GM18951 (cell line): ENCODE results near the gene MED12.
A peak's percentile ranks its signal among the peaks of the same experiment; 100 is the strongest.

Experiments
- POLR2A ChIP-seq: IDR thresholded peaks from 4 replicates; pipeline ENCODE4 v1.6.1; 2011; ENCODE audit warnings: mild to moderate bottlenecking; ENCODE audit not compliant: insufficient read length, insufficient read depth; ENCODE audit errors: extremely low read depth
- in situ Hi-C: fragments of 300-500 bp; cut with MboI; formaldehyde crosslinking; loops from one replicate; pipeline ENCODE4 v1.12.0; 2022; ENCODE audit warnings: low sequenced_read_pairs, mixed read lengths, inconsistent platforms; ENCODE audit not compliant: unreplicated experiment

The MED12 gene

GRCh38 chrX:71100581-71101505 is 17.6 kb upstream of the MED12 start:
- in situ Hi-C loops: no loop called here
- TF ChIP-seq POLR2A: no peak

DNA sequence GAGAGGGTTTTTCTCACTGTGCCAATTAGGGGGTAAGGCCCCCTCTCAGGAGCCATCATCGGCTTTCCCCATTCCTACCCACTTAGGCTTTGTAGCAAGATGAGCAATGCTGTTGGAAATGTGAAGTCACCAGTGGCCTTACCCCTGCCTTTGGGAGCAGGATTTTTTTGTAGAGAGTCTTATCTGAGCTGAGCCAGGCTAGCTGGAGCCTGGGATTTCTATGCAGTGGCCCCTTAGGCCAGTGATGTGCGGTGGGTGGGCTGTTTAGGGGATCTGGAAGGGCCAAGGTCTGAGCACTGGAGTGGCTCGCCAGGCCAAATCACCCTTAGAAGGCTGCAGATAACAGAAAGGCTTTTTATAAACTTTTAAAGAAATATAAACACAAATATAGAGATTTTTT is 16.1 kb upstream of the MED12 start:
- in situ Hi-C loops: no loop called here
- TF ChIP-seq POLR2A: no peak

GRCh38 chrX:71103110-71103983 is 15.0 kb upstream of the MED12 start:
- in situ Hi-C loops: no loop called here
- TF ChIP-seq POLR2A: no peak

GRCh38 chrX:71105628-71106027 is 12.8 kb upstream of the MED12 start:
- in situ Hi-C loops: no loop called here

GRCh38 chrX:71106427-71106826 is 12.0 kb upstream of the MED12 start, which contains the start of gene CXorf65:
TSS of gene CXorf65 (minus strand) at chrX:71106740. CDS start at chrX:71106556, 184 bp downstream.
- peak; percentile 26 for TF ChIP-seq POLR2A
- in situ Hi-C loops: no loop called here

More at GRCh38 chrX:71105628-71106027, 12.8 kb upstream of the MED12 start:
- no peak for TF ChIP-seq POLR2A

GRCh38 chrX:71107245-71107644 is 11.2 kb upstream of the MED12 start:
- TF ChIP-seq POLR2A: no peak
- in situ Hi-C loops: no loop called here

- TF ChIP-seq POLR2A: no peak
- in situ Hi-C loops: no loop called here
These were observed 10.5 kb upstream of the MED12 start for GRCh38 chrX:71107762-71108360.

DNA sequence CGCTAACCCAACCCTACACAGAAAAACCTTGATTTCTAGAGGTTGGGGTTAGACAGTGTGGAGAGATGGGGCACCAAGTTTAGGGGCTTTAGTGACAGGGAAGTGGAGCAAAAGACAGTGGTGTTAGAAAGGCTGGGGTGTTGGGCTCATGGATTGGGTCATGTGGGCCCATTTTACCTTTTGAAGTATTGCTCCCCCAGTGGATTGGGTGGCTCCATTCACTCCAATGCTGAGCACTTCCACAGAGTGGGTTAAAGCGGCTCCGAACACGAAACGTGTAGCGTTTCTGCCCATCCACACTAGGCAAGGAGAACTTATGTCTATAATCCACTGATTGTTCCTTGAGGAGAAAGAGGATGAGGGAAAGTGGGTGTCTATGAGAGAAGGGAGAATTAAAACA is 9.3 kb upstream of the MED12 start:
- in situ Hi-C loops: no loop called here

GRCh38 chrX:71111141-71111843 is 7.1 kb upstream of the MED12 start, which contains the start of gene IL2RG:
TSS of gene IL2RG (minus strand) at chrX:71111577. CDS start at chrX:71111539, 38 bp downstream.
- in situ Hi-C loops: no loop called here
- TF ChIP-seq POLR2A: peak; percentile 76

More for the DNA sequence above, 9.3 kb upstream of the MED12 start:
- TF ChIP-seq POLR2A: no peak

DNA sequence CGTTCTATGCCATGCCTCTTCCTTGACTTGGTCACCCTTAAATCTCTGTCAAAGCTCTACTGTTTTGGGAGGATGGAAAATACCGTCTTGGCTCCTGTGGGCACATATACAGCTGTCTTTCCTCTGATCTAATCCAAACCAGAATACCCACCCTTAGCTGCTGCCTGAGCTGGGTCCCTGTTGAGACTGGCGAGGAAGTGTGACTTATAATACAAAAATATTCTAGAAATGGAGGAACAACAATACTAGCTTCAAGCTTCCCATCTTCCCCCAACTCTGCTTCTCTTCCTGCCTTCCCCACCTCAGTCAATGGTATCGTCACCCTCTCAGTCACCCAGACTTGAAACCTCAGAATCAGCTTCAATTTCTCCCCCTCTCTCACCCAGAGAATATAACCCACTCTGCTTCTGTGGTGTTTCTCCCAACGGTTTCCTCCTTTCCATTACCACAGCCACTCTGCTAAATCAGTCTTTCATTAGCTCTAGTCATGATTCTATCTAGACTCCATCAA is 6.4 kb upstream of the MED12 start:
- in situ Hi-C loops: no loop called here
- TF ChIP-seq POLR2A: no peak

GRCh38 chrX:71117358-71117757 is 1.0 kb upstream of the MED12 start:
- in situ Hi-C loops: no loop called here
- no peak for TF ChIP-seq POLR2A

- in situ Hi-C loops: no loop called here
- TF ChIP-seq POLR2A: no peak
These were observed 664 bp downstream of the MED12 start for GRCh38 chrX:71118985-71119535.
